ENCODE data around the gene CYBA.

- TF ChIP-seq, protein P1, sequence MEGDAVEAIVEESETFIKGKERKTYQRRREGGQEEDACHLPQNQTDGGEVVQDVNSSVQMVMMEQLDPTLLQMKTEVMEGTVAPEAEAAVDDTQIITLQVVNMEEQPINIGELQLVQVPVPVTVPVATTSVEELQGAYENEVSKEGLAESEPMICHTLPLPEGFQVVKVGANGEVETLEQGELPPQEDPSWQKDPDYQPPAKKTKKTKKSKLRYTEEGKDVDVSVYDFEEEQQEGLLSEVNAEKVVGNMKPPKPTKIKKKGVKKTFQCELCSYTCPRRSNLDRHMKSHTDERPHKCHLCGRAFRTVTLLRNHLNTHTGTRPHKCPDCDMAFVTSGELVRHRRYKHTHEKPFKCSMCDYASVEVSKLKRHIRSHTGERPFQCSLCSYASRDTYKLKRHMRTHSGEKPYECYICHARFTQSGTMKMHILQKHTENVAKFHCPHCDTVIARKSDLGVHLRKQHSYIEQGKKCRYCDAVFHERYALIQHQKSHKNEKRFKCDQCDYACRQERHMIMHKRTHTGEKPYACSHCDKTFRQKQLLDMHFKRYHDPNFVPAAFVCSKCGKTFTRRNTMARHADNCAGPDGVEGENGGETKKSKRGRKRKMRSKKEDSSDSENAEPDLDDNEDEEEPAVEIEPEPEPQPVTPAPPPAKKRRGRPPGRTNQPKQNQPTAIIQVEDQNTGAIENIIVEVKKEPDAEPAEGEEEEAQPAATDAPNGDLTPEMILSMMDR (IDR thresholded peaks at IDR 0.05): no peak
- TF ChIP-seq EZH2 (IDR thresholded peaks at IDR 0.05; ENCODE audit: borderline replicate concordance, insufficient read depth, low read depth, low read length, poor library complexity, severe bottlenecking): no peak
These were observed 39.7 kb upstream of the CYBA start for GRCh38 chr16:88690341-88691128.
